Midbrain (tissue), 1 donor: ENCODE data around the gene SLC12A2.
A peak's percentile ranks its signal among the peaks of the same experiment; 100 is the strongest.

Experiments used
- DNase-seq: peaks from one replicate; lab custom pipeline; 2025; lab: John Stamatoyannopoulos, UW

SLC12A2 gene

GRCh38 chr5:128083033-128083810, at the start of gene SLC12A2:
SLC12A2 (plus strand) TSS chr5:128083766; CDS start chr5:128083955, 189 bp downstream.
- peak; percentile 91 for DNase-seq

GRCh38 chr5:128035689-128036088, 47.9 kb upstream of the SLC12A2 start:
- no peak for DNase-seq

GRCh38 chr5:128036950-128037349, 46.6 kb upstream of the SLC12A2 start:
- no peak for DNase-seq

GRCh38 chr5:128038643-128039042, 44.9 kb upstream of the SLC12A2 start:
- DNase-seq = no peak

GRCh38 chr5:128040927-128041326, 42.6 kb upstream of the SLC12A2 start:
- DNase-seq = no peak

- DNase-seq = no peak
These were observed 30.8 kb upstream of the SLC12A2 start for GRCh38 chr5:128052780-128053179.

- DNase-seq = no peak
These were observed 30.1 kb upstream of the SLC12A2 start for GRCh38 chr5:128053291-128053954.

GRCh38 chr5:128060644-128061385, 22.8 kb upstream of the SLC12A2 start:
- DNase-seq = no peak

GRCh38 chr5:128062172-128062746, 21.3 kb upstream of the SLC12A2 start:
- no peak for DNase-seq

- no peak for DNase-seq
These were observed 9.4 kb upstream of the SLC12A2 start for GRCh38 chr5:128074171-128074570.

- no peak for DNase-seq
These were observed 8.6 kb upstream of the SLC12A2 start for GRCh38 chr5:128074953-128075352.

GRCh38 chr5:128077526-128077925, 6.0 kb upstream of the SLC12A2 start:
- DNase-seq = no peak

- no peak for DNase-seq
These were observed 2.3 kb upstream of the SLC12A2 start for GRCh38 chr5:128081111-128081851.

- peak; percentile 49 for DNase-seq
These were observed 974 bp upstream of the SLC12A2 start for GRCh38 chr5:128082551-128083032.

- peak; percentile 84 for DNase-seq
These were observed 253 bp downstream of the SLC12A2 start for GRCh38 chr5:128083811-128084227.

GRCh38 chr5:128084228-128085167, 932 bp downstream of the SLC12A2 start:
- no peak for DNase-seq

- DNase-seq = no peak
These were observed 1.8 kb downstream of the SLC12A2 start for GRCh38 chr5:128085413-128085812.

- no peak for DNase-seq
These were observed 8.0 kb downstream of the SLC12A2 start for GRCh38 chr5:128091579-128091978.

- no peak for DNase-seq
These were observed 8.6 kb downstream of the SLC12A2 start for GRCh38 chr5:128092144-128092543.

- DNase-seq = no peak
These were observed 9.8 kb downstream of the SLC12A2 start for GRCh38 chr5:128093368-128093767.
